ENCODE measurements around the gene SMPD3.

DNA sequence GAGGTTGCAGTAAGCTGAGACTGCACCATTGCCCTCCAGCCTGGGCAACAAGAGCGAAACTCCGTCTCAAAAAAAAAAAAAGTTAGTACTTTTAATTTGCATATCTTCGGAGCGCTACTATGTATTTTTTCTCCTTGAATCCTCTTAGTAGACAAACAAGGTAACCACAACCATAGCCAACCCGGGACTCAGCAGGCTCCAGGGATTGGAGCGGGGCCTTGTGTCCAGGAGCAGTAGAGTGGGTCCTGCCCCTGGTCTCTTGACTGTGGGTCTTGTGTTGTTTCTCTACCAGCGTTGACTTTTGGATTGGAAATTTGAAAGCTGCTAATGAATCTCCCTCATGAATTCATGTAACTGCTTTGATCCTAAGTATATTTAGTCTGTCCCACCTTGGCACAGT, 105.2 kb downstream of the SMPD3 start:
- no peak for TF ChIP-seq POLR2A (IDR thresholded peaks at IDR 0.05)
- TF ChIP-seq, protein P1, sequence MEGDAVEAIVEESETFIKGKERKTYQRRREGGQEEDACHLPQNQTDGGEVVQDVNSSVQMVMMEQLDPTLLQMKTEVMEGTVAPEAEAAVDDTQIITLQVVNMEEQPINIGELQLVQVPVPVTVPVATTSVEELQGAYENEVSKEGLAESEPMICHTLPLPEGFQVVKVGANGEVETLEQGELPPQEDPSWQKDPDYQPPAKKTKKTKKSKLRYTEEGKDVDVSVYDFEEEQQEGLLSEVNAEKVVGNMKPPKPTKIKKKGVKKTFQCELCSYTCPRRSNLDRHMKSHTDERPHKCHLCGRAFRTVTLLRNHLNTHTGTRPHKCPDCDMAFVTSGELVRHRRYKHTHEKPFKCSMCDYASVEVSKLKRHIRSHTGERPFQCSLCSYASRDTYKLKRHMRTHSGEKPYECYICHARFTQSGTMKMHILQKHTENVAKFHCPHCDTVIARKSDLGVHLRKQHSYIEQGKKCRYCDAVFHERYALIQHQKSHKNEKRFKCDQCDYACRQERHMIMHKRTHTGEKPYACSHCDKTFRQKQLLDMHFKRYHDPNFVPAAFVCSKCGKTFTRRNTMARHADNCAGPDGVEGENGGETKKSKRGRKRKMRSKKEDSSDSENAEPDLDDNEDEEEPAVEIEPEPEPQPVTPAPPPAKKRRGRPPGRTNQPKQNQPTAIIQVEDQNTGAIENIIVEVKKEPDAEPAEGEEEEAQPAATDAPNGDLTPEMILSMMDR (IDR thresholded peaks at IDR 0.05) = no peak
- no peak for TF ChIP-seq POLR2AphosphoS5 (IDR thresholded peaks at IDR 0.05)
- no peak for TF ChIP-seq EP300 (IDR thresholded peaks at IDR 0.05)

All from sigmoid colon (tissue), 4 donors.